HEK293 (cell line): ENCODE data around the gene CBX8.

Experiments
- CTCF ChIA-PET: fragments of 350-600 bp; formaldehyde crosslinking; extraction: SDS; loops from one replicate; lab custom pipeline; 2021; ENCODE audit warnings: antibody characterized with exemption; lab: Yijun Ruan, JAX
- POLR2A ChIA-PET: fragments of 300-600 bp; formaldehyde crosslinking; extraction: SDS; loops from one replicate; lab custom pipeline; 2020; ENCODE audit warnings: antibody characterized with exemption, inconsistent platforms; lab: Yijun Ruan, JAX
- H3K27ac ChIP-seq: fragments of 200-500 bp; sonication (Bioruptor generic); 2 replicates; pipeline ENCODE4 v1.5.1; 2014; ENCODE audit warnings: low read depth, low read length, control low read depth, inconsistent platforms; ENCODE audit errors: extremely low read depth
- H3K36me3 ChIP-seq, 2 experiments: fragments of 200-500 bp in 1 of 2; sonication (Bioruptor generic) in 1 of 2; 1 replicate in 1 of 2; 2 replicates in 1 of 2; pipeline ENCODE4 v1.5.1; 2014 to 2017; ENCODE audit warnings: inconsistent platforms in 2 of 2, low read length in 2 of 2; ENCODE audit not compliant: control insufficient read depth in 2 of 2, insufficient read depth in 1 of 2
- H3K4me1 ChIP-seq: fragments of 200-500 bp; sonication (Bioruptor generic); 2 replicates; pipeline ENCODE4 v1.5.1; 2014; ENCODE audit warnings: mild to moderate bottlenecking, low read length, inconsistent platforms; ENCODE audit not compliant: control insufficient read depth, insufficient read depth
- H3K4me3 ChIP-seq: 2 replicates; pipeline ENCODE4 v1.5.1; 2011; ENCODE audit warnings: low read depth, mild to moderate bottlenecking, control low read depth, low read length, moderate library complexity
- H3K9me3 ChIP-seq: fragments of 200-500 bp; sonication (Bioruptor generic); 2 replicates; pipeline ENCODE4 v1.5.1; 2014; ENCODE audit warnings: low read depth, low read length, inconsistent platforms; ENCODE audit not compliant: control insufficient read depth, insufficient read depth
- GLIS2 ChIP-seq: fragments of 450-650 bp; formaldehyde crosslinking; IDR thresholded peaks from 2 replicates; pipeline ENCODE4 v1.5.1; 2016; ENCODE audit warnings: missing biosample characterization, missing genetic modification characterization
- KLF16 ChIP-seq: fragments of 450-650 bp; formaldehyde crosslinking; IDR thresholded peaks from 2 replicates; pipeline ENCODE4 v1.5.1; 2017; ENCODE audit warnings: missing biosample characterization, missing genetic modification characterization
- OSR2 ChIP-seq: fragments of 450-650 bp; formaldehyde crosslinking; IDR thresholded peaks from 2 replicates; pipeline ENCODE4 v1.5.1; 2016; ENCODE audit warnings: missing biosample characterization, missing genetic modification characterization
- ZNF114 ChIP-seq: fragments of 450-650 bp; formaldehyde crosslinking; IDR thresholded peaks from 2 replicates; pipeline ENCODE4 v1.5.0; 2017; ENCODE audit warnings: missing biosample characterization, missing genetic modification characterization
- ZNF133 ChIP-seq: fragments of 450-650 bp; formaldehyde crosslinking; IDR thresholded peaks from 2 replicates; pipeline ENCODE4 v1.5.1; 2016; ENCODE audit warnings: missing biosample characterization, missing genetic modification characterization
- ZNF214 ChIP-seq: fragments of 450-650 bp; formaldehyde crosslinking; IDR thresholded peaks from 2 replicates; pipeline ENCODE4 v1.5.1; 2017; ENCODE audit warnings: missing biosample characterization, mild to moderate bottlenecking, missing genetic modification characterization, borderline replicate concordance
- ZNF292 ChIP-seq: fragments of 450-650 bp; formaldehyde crosslinking; IDR thresholded peaks from 2 replicates; pipeline ENCODE4 v1.5.1; 2016; ENCODE audit warnings: low read depth, missing biosample characterization, missing genetic modification characterization, borderline replicate concordance
- ZNF335 ChIP-seq: fragments of 450-650 bp; formaldehyde crosslinking; conservative IDR thresholded peaks from 2 replicates; pipeline ENCODE4 v1.5.1; 2016; ENCODE audit warnings: missing biosample characterization, missing genetic modification characterization
- ZNF521 ChIP-seq: fragments of 450-650 bp; formaldehyde crosslinking; IDR thresholded peaks from 2 replicates; pipeline ENCODE4 v1.5.1; 2017; ENCODE audit warnings: missing biosample characterization, mild to moderate bottlenecking, missing genetic modification characterization
- ZNF561 ChIP-seq: fragments of 450-650 bp; IDR thresholded peaks from 2 replicates; pipeline ENCODE4 v1.5.1; 2018; ENCODE audit warnings: missing biosample characterization, missing genetic modification characterization, borderline replicate concordance
- TF ChIP-seq, protein P1 (sequence below): fragments of 450-650 bp; formaldehyde crosslinking; IDR thresholded peaks from 2 replicates; pipeline ENCODE4 v1.5.1; 2017; ENCODE audit warnings: missing biosample characterization, missing genetic modification characterization
- TF ChIP-seq, protein P2 (sequence below): fragments of 450-650 bp; formaldehyde crosslinking; optimal IDR thresholded peaks from 2 replicates; pipeline ENCODE3; 2016; ENCODE audit warnings: missing biosample characterization, mild to moderate bottlenecking, missing genetic modification characterization
- TF ChIP-seq, protein P3 (sequence below): fragments of 450-650 bp; formaldehyde crosslinking; IDR thresholded peaks from 2 replicates; pipeline ENCODE4 v1.5.1; 2016; ENCODE audit warnings: missing biosample characterization, missing genetic modification characterization
- TF ChIP-seq, protein P4 (sequence below): fragments of 450-650 bp; formaldehyde crosslinking; conservative IDR thresholded peaks from 2 replicates; pipeline ENCODE4 v1.5.1; 2016; ENCODE audit warnings: low read depth, missing biosample characterization, missing genetic modification characterization
- TF ChIP-seq, protein P5 (sequence below): IDR thresholded peaks from 2 replicates; pipeline ENCODE4 v1.6.1; 2011; ENCODE audit warnings: mild to moderate bottlenecking, low read depth, low read length, borderline replicate concordance
- TF ChIP-seq, protein P6 (sequence below): fragments of 450-650 bp; formaldehyde crosslinking; IDR thresholded peaks from 2 replicates; pipeline ENCODE4 v1.5.1; 2017; ENCODE audit warnings: missing biosample characterization, missing genetic modification characterization
- TF ChIP-seq, protein P7 (sequence below): fragments of 450-650 bp; formaldehyde crosslinking; IDR thresholded peaks from 2 replicates; pipeline ENCODE4 v1.5.1; 2016; ENCODE audit warnings: missing biosample characterization, missing genetic modification characterization

Gene CBX8

DNA sequence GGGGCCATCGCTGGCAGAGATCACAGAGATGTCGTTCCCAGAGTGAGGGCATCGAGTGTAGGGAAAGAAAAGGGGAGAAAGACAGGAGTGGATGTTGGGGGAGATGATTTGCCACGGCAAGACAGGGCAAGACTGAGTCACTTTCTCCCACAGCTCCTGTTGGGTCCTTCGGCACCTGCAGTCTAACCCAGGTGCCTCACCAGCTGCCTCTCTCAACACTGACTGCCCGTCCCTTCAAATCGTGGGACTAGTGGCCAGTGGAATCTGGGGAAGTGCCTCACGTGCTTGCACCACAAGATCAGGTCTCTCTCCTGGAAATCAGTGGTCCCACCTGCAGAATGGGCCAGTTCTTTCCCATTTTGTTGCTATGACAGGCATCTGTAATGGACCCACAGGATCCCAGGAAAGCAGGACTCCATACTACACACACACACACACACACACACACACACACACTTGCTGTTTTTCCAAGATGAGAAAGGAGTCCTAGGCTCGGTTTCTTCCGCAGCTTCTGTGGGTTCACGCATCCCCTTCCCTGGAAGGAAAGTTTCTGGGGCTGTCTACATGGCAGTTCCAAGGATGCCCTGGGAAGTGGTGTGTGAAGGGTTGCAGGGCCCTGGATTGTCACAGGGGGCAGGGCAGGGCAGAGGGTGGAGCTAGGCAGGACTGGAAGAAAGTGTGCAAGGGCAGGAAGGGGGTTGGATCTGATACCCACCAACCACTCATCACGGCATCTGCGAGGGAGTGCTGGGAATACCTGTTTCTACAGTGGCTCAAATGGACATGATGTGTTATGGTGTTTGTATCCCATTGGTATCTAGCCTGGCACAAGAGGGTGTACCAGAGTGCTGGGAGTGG, 10.2 kb upstream of the CBX8 start:
- Histone ChIP-seq H3K27ac (no peak overlapping the region), H3K36me3 (no peaks in the 10 kb centered on the region)
- CTCF ChIA-PET: interaction anchor here (0.6 to 4.1 kb wide), 9 partner anchors 7 to 186 kb away, joined by 3 to 18 read pairs (median 7); partner anchors contain the start of gene CBX4
- no peak for TF ChIP-seq ZNF561 (tag by site-specific recombination)
- TF ChIP-seq, protein P1, sequence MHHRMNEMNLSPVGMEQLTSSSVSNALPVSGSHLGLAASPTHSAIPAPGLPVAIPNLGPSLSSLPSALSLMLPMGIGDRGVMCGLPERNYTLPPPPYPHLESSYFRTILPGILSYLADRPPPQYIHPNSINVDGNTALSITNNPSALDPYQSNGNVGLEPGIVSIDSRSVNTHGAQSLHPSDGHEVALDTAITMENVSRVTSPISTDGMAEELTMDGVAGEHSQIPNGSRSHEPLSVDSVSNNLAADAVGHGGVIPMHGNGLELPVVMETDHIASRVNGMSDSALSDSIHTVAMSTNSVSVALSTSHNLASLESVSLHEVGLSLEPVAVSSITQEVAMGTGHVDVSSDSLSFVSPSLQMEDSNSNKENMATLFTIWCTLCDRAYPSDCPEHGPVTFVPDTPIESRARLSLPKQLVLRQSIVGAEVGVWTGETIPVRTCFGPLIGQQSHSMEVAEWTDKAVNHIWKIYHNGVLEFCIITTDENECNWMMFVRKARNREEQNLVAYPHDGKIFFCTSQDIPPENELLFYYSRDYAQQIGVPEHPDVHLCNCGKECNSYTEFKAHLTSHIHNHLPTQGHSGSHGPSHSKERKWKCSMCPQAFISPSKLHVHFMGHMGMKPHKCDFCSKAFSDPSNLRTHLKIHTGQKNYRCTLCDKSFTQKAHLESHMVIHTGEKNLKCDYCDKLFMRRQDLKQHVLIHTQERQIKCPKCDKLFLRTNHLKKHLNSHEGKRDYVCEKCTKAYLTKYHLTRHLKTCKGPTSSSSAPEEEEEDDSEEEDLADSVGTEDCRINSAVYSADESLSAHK: no peak; the same call in 1 of the 2 replicates
- no peak for TF ChIP-seq ZNF114 (tag by site-specific recombination)
- TF ChIP-seq OSR2 (tag by site-specific recombination): no peak
- no peak for TF ChIP-seq KLF16
- TF ChIP-seq ZNF335: peak; percentile 91
- TF ChIP-seq GLIS2 (tag by site-specific recombination): no peak
- TF ChIP-seq, protein P2, sequence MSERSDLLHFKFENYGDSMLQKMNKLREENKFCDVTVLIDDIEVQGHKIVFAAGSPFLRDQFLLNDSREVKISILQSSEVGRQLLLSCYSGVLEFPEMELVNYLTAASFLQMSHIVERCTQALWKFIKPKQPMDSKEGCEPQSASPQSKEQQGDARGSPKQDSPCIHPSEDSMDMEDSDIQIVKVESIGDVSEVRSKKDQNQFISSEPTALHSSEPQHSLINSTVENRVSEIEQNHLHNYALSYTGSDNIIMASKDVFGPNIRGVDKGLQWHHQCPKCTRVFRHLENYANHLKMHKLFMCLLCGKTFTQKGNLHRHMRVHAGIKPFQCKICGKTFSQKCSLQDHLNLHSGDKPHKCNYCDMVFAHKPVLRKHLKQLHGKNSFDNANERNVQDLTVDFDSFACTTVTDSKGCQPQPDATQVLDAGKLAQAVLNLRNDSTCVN (tag by site-specific recombination): no peak
- TF ChIP-seq, protein P3, sequence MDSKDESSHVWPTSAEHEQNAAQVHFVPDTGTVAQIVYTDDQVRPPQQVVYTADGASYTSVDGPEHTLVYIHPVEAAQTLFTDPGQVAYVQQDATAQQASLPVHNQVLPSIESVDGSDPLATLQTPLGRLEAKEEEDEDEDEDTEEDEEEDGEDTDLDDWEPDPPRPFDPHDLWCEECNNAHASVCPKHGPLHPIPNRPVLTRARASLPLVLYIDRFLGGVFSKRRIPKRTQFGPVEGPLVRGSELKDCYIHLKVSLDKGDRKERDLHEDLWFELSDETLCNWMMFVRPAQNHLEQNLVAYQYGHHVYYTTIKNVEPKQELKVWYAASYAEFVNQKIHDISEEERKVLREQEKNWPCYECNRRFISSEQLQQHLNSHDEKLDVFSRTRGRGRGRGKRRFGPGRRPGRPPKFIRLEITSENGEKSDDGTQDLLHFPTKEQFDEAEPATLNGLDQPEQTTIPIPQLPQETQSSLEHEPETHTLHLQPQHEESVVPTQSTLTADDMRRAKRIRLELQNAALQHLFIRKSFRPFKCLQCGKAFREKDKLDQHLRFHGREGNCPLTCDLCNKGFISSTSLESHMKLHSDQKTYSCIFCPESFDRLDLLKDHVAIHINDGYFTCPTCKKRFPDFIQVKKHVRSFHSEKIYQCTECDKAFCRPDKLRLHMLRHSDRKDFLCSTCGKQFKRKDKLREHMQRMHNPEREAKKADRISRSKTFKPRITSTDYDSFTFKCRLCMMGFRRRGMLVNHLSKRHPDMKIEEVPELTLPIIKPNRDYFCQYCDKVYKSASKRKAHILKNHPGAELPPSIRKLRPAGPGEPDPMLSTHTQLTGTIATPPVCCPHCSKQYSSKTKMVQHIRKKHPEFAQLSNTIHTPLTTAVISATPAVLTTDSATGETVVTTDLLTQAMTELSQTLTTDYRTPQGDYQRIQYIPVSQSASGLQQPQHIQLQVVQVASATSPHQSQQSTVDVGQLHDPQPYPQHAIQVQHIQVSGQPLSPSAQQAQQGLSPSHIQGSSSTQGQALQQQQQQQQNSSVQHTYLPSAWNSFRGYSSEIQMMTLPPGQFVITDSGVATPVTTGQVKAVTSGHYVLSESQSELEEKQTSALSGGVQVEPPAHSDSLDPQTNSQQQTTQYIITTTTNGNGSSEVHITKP (tag by site-specific recombination): no peak
- TF ChIP-seq, protein P4, sequence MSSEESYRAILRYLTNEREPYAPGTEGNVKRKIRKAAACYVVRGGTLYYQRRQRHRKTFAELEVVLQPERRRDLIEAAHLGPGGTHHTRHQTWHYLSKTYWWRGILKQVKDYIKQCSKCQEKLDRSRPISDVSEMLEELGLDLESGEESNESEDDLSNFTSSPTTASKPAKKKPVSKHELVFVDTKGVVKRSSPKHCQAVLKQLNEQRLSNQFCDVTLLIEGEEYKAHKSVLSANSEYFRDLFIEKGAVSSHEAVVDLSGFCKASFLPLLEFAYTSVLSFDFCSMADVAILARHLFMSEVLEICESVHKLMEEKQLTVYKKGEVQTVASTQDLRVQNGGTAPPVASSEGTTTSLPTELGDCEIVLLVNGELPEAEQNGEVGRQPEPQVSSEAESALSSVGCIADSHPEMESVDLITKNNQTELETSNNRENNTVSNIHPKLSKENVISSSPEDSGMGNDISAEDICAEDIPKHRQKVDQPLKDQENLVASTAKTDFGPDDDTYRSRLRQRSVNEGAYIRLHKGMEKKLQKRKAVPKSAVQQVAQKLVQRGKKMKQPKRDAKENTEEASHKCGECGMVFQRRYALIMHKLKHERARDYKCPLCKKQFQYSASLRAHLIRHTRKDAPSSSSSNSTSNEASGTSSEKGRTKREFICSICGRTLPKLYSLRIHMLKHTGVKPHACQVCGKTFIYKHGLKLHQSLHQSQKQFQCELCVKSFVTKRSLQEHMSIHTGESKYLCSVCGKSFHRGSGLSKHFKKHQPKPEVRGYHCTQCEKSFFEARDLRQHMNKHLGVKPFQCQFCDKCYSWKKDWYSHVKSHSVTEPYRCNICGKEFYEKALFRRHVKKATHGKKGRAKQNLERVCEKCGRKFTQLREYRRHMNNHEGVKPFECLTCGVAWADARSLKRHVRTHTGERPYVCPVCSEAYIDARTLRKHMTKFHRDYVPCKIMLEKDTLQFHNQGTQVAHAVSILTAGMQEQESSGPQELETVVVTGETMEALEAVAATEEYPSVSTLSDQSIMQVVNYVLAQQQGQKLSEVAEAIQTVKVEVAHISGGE (tag by site-specific recombination): no peak
- TF ChIP-seq, protein P5, sequence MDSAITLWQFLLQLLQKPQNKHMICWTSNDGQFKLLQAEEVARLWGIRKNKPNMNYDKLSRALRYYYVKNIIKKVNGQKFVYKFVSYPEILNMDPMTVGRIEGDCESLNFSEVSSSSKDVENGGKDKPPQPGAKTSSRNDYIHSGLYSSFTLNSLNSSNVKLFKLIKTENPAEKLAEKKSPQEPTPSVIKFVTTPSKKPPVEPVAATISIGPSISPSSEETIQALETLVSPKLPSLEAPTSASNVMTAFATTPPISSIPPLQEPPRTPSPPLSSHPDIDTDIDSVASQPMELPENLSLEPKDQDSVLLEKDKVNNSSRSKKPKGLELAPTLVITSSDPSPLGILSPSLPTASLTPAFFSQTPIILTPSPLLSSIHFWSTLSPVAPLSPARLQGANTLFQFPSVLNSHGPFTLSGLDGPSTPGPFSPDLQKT: no peak
- TF ChIP-seq ZNF214 (tag by site-specific recombination): no peak
- TF ChIP-seq ZNF133 (tag by site-specific recombination): no peak
- TF ChIP-seq, protein P6, sequence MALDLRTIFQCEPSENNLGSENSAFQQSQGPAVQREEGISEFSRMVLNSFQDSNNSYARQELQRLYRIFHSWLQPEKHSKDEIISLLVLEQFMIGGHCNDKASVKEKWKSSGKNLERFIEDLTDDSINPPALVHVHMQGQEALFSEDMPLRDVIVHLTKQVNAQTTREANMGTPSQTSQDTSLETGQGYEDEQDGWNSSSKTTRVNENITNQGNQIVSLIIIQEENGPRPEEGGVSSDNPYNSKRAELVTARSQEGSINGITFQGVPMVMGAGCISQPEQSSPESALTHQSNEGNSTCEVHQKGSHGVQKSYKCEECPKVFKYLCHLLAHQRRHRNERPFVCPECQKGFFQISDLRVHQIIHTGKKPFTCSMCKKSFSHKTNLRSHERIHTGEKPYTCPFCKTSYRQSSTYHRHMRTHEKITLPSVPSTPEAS: peak; percentile 70; the same call in 1 of the 2 replicates
- TF ChIP-seq, protein P7, sequence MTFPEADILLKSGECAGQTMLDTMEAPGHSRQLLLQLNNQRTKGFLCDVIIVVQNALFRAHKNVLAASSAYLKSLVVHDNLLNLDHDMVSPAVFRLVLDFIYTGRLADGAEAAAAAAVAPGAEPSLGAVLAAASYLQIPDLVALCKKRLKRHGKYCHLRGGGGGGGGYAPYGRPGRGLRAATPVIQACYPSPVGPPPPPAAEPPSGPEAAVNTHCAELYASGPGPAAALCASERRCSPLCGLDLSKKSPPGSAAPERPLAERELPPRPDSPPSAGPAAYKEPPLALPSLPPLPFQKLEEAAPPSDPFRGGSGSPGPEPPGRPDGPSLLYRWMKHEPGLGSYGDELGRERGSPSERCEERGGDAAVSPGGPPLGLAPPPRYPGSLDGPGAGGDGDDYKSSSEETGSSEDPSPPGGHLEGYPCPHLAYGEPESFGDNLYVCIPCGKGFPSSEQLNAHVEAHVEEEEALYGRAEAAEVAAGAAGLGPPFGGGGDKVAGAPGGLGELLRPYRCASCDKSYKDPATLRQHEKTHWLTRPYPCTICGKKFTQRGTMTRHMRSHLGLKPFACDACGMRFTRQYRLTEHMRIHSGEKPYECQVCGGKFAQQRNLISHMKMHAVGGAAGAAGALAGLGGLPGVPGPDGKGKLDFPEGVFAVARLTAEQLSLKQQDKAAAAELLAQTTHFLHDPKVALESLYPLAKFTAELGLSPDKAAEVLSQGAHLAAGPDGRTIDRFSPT: peak; percentile 32; the same call in 1 of the 2 replicates
- no peak for TF ChIP-seq ZNF292
- no peak for TF ChIP-seq ZNF521 (tag by site-specific recombination)
- TF ChIP-seq, all 188 proteins: peak for 3
- Histone ChIP-seq H3K9me3 (no peaks in the 10 kb centered on the region), H3K4me3 (no peak overlapping the region), H3K4me1 (peaks cover 14% of the 10 kb centered on the region)
- POLR2A ChIA-PET: interaction anchor here (0.9 to 4.0 kb wide), 3 partner anchors 10 to 32 kb away, joined by 3 to 24 read pairs (median 17); partner anchors contain the start of genes CBX4 and CBX8
